ENCODE results near the gene VWA8.

VWA8 gene

DNA sequence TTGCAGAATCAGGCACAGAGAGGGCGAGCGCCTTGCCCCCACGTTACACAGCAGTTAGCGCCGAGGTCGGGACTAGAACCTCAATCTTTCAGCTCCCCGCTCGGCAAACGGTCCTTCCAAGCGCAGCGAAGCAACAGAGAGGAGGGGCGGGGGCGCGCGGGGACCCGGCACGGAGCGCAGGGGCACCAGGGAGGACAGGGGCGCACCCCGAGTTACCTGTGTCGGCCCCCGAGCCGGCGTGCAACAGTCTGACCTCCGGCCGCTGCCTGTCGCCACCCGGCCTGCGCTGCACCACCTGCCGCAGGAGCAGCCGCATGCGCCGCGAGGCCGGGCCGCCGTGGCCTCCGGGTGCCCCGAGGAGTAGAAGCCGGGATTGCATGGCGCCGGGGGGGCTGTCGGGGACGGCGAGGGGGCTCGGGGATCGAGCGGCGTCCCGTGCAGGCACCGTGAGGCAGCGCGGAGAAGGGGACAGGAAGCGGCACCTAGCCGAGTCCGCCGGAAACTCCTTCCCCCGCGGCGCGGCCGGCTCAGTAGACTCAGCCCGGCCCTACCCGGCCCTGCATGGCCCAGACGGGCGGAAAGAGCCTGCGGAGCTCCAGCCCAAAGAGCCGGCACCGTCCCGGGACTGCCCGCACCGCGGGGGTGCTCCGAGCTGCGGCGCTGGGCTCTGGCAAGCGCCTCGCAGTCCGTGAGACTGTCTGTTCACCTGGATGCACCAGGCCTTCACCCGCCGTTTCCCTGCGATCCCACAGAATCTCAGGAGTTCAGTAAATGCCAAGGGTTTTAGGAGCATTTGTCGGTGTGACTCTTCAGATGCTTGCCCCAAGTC lies at the start of gene VWA8:
Gene VWA8 (minus strand): TSS at position 473 of the 829 bp plus-strand sequence. CDS start 94 bp downstream, at position 379.
- DNase-seq = peak; percentile 77

DNA sequence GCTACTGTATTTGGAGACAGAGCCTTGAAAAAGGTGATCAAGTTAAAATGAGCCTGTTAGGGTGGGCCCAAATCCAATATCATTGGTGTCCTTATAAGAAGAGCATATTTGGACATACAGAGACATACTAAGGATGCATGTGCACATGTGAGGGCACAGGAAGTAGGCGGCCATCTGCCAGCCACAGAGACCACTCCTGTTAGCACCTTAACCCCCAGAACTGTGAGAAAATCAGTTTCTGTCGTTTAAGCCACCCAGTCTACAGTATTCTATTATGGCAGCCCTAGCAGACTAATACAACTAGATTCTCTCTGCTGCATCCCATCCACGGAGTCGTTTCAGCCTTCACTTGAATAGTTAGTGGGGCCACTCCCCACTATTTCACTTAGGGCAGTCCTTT lies 48.1 kb upstream of the VWA8 start:
- no peak for DNase-seq

DNA sequence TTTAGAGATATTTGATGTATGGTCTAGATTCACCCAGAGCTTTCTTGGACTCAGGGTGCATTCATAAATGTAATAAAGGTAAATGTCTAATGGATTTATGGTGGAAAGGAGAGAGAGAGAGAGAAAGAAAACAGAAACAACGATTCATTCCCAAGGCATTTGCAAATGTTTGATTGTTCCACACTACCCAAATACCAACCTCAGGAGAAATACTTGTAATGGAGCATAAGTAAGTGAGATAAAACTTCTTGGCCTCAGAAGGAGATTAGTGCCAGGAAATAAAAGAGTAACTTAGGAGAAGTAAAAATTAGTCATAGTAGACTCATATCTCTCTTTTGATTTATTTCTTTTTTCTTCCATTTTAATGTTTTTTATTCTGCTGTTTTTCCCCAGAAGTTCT lies 46.9 kb upstream of the VWA8 start:
- peak; percentile 80 for DNase-seq

DNA sequence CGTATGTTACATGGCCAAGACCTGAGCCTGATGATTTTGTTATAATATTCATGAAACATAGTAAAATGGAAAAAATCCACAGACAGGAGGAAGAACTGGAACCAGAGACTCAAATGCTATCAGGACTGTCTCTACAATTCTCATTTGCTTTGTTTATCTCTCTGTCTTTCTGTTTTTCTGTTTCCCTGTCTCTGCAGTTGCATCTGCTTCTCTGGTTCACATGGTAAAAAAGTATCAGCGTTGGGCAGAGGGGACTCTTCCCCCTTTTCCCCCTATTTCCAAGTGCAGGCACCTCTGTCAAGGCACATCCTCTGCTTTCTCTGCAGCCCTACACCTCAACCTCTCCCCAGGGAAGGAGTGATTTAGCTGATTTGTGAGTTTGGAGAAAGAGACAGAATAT lies 41.2 kb upstream of the VWA8 start:
- DNase-seq = no peak

DNA sequence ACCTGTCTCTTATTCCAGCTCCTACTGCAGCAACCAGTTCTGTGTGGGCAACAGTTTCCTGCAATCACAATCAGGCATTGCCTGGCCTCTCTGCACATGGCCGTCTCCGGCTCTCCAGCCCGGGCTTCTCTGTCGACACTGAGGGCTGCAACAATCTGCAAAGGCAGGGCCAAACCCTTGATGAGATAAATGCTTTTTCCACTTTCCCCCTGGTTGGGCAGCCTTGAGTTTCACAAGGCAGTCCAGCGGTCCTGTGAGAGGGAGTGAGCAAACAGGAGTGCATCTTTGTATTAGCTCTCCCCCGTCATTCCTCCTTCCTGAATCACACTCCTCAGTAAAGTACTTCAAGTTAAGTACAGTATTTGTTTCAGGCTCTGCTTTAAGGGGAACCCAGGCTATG lies 40.7 kb upstream of the VWA8 start:
- DNase-seq = peak; percentile 99

DNA sequence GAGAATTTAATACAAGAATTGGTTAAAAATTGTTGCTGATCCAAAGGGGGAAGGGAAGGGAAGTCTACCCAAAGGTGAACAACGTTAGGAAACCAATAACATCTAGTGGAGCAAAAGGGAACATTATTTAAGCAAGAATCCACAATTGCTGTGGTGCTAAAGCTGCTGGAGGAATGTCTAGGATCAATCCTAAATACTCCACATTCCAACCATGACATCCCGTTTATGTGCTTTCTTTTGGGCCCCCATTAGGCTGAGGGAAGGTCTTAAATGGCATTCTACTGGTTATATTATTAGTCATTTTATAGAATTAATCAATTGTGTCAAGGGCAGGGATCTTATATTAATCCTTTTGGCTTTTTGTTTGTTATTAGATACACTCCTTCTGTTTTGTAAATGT lies 39.9 kb upstream of the VWA8 start:
- DNase-seq = no peak

DNA sequence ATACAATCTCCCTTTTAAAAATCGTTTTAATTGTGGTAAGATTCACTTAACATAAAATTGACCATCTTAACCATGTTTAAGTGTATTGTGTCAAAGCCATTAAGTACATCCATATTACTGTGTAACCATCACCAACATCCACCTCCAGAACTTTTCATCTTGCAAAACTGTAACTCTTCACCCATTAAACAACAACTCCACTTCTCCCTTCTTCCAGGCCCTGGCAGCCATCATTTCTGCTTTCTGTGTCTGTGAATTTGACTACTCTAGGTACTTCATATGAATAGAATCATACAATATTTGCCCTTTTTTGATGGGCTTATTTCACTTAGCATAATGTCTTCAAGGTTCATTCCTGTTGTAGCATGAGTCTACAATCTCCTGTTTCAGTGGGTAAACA lies 36.5 kb upstream of the VWA8 start:
- no peak for DNase-seq

DNA sequence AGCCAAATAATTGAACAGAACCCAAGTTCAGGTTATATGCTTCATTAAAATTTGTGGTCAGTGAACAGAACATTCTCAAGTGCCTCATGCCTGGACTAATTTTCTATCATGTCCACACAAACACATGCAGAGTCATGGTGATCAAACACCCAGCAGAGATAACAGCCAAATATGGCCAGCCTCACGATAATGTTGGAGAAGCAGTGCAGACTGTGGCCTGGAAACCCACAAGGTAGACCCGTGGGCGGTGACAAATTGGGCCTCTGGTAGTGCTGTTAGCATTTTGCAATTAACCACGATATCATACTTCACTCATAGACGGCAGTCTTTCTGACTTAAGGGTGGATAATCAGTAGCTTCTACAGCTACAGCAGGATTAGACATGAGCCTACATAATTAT lies 35.0 kb upstream of the VWA8 start:
- DNase-seq = peak; percentile 87

DNA sequence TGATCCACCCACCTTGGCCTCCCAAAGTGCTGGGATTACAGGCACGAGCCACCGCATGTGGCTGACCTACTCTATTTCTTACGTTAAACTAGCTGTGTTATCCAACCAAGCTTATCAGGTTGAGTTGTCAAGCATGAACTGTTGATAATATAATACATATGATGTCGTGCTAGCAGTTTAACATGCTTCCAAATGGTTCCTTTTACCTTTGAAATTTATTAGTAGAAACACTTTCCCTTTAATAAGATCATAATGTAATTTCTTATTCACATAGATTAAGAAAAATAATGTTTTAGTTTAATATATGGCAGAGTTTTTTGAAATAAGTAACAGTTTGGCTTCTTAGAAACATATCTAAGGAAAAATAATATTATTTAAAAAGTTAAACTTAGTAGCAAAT lies 34.4 kb upstream of the VWA8 start:
- DNase-seq = no peak

DNA sequence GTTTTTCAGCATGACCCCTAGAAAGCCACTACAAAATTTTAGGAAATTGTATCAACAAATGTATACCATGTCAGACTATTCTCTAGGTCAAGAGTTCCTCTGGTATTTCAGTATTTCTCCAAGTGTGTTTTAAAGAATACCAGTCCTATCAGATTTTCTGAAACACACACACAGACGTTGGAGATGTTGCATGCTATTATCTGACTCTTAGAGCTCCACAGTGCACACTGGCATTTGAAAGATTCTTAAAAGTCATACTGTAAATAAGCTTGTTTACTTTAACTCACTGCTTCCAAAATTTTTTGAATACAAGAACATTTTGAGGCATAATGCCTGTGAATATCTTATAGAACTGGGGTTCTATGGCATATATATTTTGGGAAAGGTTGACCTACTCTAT lies 33.8 kb upstream of the VWA8 start:
- DNase-seq = no peak

DNA sequence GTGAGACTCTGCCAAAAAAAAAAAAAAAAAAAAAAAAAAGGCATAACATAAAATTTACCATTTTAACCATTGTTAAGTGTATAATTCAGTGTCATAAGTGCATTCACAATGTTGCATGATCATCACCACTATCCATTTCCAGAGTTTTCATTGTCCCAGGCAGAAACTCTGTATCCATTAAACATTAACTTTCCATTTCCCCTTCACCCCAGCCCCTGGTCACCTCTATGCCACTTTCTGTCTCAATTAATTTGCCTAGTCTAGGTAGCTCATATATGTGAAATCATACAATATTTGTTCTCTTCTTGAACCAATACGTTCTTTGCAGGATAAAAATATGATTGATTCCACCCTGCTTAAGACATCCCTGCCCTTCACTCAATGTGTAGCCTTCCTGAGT lies 31.0 kb upstream of the VWA8 start:
- no peak for DNase-seq

DNA sequence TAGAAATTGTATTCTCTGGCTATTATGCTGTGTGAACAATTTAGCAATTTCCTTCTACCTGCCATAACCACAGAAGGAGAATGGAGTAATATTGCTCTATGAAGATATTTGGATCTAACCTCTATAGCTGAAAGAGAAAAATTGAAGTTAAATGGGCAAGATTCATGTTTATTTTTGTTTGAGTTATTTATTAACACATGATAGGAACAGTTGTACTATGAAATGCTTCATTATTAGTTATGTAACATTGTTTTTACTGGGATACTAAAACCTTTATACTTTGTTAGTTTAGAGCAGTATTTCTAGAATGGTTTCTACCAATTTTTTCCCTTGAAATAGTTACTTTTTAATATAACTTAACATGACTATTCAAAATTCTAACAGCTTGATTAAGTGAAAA lies 27.3 kb upstream of the VWA8 start:
- no peak for DNase-seq

DNA sequence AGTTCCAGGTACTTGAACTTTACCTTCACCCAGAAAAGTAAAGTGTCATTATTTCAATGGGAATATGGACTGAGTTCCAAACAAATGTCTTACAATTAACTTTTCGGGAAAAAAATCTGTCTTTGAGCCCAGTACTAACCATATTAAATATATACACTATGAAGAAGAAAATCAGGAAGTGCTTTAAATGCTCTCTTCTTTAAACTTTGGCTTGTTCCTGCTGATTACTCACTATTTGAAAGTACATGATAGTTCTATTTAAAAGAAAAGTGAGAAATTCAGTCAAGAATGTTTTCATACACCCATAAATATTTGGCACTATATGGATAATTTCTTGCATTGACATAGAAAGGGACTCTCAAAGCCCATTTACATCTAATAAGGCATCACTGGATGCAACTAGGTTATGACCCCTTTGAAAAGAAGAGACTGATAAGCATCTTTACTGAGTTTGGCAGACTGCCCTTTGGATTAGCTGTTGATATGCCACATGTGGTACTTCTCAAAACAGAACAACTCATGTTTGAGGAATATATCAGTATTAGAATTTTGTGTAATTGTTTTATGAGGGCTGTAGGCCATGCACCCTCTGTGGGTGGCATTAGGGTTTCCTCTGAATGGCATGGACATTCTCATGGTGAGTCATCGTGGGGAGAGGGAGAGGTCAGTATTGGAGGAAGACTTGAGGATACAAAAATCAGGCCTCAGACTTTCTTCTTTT lies 25.0 kb upstream of the VWA8 start:
- DNase-seq = no peak

DNA sequence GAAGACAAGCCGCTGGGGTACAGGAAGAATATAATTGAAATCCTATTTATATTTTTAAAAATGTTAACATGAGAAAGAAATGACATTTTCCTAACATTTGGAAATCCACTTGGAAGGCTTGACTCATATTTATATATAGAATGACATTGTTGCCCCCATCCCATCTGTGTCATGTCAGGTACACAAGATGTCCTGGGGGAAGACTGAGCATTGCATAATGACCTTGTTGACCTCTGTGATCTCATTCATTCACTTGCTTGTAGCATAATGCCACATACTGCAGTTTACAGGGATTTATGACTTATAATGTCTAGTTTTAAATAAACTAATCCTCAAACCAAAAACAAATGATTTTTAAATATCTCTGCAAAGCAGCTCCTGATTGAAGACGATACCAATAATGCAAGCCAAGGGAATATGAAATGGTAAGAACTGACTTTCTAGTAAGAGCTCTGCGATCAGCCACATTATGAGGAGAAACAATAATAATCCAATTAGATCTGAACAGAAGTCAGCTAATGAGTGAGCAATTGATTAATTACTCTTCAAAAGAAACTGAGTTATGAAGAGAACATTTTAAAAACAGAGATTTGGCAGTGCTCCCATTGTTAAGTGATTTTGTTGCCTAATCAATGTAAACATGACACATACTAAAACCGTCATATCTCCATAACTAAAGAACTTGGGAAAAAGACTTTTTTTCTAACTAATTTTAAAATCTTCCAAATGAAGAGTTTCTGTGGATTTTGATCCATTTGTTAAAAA lies 21.2 kb upstream of the VWA8 start:
- no peak for DNase-seq

DNA sequence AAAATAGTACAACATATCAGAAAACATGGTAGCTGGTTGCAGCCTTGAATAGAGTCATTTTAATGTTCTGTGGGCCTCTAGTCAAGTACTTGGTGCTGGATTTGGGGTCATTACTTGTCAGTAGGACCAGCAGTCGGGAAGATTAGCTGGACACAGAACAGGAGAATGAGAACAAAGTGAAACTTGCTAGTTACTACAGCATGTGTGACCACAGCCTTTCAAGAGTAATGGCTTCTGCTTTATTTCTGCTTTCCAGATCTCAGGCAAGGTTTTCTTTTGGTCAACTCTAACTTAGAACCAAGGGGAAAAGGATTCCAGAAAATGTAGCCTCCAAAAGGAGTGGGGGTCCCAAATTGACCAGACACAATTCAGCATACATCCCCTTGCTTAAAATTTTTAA lies 17.1 kb upstream of the VWA8 start:
- no peak for DNase-seq

DNA sequence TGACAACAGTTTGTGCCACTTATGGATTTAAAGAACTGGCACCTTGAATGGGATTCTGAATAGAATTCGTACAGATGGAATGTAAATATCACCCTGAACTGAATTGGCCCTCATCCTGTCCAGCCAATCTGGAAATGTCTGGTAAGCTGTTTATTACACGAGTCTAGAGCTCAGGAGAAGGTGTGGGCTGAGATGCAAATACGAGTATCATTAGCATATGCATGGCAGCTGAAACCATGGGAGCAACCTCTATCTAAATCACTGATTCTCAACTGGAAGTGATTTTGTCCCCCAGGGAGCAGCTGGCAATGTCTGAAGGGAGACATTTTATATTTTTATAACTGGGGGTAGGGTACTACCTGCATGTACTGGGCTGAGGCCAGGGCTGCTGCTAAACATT lies 15.6 kb upstream of the VWA8 start:
- DNase-seq = no peak

DNA sequence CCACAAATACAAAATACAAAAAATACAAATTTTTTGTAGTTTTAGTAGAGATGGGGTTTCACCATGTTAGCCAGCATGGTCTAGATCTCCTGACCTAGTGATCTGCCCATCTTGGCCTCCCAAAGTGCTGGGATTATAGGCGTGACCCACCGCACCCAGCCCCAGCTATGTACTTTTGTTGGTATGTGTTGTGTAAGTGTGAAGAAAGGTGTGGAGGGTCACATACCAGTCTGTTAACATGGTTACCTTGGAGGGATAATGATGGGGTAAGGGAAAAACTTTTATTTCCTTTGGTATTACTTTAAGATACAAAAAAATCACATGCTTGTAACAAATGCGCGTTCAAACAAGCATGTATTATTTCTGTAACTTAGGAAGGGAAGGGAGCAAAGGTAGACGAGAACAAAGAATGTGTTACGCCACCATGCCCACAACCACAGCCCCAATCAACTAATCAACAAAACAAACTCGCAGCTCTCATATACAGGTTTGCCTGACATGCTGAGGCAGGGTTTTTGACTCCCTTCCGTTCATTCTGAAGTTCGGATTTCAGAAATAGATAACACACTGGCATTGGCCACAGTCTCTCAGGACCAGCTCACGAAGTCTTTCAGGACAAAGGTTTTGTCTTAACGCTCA lies 13.5 kb upstream of the VWA8 start:
- DNase-seq = no peak

DNA sequence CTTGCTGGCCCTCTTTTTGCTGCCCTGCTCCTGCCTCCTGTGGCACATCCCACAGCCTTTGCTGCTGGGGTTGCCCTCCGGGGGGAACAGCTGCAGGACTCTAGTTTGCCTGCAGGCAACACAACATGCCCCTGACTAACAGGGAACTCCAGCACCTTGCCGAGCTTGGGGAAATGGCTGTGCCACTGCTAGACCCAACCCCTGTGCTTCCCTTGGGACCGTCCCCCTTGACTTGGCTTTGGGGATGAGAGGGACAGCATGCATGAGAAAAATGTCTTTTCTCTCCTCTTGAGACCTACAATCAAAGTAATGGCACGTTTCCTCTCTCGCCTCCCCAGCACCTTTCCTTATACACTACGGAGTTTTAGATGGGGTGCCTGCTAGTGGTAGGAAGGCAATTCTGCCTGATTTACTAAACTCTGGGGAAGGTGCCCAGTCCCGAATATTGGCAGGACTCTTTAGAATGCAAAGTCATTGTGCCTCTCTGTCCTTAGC lies 12.4 kb upstream of the VWA8 start:
- no peak for DNase-seq

DNA sequence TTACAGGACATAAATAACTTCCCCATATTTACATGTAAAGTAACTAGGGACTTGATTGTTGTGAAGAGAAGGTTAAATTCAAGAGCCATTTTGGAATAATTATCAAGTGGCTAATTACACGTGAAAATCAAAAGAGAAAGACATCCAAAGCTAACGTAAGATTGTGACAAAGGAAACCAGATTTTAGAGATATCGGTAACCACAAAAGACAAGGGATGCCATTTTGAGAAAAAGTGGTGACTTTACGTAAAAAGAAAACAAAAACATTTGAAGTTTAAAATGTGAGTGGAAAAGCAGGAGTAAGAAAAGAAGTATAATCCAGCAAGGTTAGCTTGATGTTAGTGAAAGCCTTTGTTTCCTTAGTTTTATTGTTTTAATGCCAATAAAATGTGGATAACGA lies 10.9 kb upstream of the VWA8 start:
- DNase-seq = no peak

DNA sequence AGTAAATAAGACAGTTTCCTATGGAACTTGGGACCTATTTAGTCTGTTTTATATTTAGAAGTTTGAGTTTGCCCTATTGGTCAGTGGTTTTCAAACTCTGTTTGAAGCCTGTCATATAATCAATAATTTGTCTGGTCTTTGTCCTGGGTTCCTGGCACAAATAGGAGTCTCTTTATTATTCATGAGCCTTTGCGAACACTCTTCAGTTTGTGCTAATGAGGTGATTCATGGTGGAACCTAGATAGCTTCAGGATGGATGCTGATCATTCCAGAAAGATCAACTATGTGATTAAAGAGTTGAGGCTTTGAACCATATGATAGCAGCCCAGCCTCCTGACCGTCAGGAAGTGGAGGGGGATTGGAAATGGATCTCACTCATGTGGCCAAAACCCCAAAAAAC lies 10.0 kb upstream of the VWA8 start:
- no peak for DNase-seq

DNA sequence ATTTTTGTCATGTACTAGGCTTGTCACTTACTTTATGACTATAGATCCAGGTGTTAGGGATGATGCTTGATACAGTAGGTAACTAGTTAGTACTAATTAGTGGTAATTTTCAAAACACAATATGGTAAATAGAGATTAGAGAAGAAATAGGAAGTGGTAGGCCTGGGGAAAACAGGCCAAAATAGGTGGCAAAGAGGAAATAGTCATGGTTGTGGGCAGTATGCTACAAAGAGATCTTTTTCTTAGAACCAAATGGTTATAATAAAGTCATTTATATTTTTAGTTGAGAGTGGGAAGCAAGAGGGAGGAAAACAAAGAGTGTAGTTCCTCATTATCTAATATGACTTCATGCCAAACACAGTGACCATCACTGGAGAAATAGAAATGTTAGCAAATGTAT lies 9.1 kb upstream of the VWA8 start:
- DNase-seq = no peak

DNA sequence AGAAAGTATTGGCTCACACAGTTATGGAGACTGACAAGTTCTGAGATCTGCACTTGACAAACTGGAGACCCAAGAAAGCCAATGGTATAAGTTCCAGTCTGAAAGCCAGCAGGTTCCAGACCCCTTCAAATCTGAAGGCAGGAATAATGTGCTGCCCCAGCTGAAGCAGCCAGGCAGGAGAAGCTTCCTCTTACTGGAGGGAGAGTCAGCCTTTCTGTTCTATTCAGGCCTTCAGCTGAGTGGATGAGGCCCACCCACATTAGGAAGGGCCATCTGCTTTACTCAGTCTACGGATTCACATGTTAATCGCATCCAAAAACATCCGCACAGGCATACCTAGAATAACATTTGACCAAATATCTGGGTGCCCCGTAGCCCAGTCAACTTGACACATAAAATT lies 8.2 kb upstream of the VWA8 start:
- DNase-seq = no peak

DNA sequence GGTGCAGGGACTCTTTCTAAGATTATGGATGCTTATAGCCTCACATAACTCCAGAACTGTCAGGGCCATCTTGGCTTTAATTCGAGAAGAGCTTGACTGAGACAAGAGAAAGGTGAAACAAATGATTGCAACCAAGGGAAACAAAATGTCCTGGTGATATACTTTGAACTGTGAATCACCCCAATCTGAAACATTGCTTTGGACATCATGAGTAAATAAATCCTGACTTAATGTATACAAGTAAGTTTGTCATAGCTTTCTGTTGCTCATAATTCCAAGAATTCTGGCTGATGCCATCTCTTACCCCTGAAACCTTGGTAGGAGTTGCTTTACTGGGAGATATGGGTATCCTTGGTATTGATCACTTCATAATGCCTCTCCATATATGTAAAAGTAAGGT lies 5.8 kb upstream of the VWA8 start:
- no peak for DNase-seq

Measured in NCI-H226 (cell line).